C4-2B (cell line): ENCODE data around the gene RPTOR.

Experiments used
- CTCF ChIP-seq: fragments of 450-650 bp; conservative IDR thresholded peaks from 2 replicates; pipeline ENCODE4 v1.5.1; 2017; ENCODE audit warnings: mild to moderate bottlenecking
- ZFX ChIP-seq: fragments of 450-650 bp; IDR thresholded peaks from 2 replicates; pipeline ENCODE4 v1.6.1; 2017

- TF ChIP-seq CTCF, result no peak
- no peak for TF ChIP-seq ZFX
Measured at GRCh38 chr17:80598813-80599545, 54.3 kb downstream of the RPTOR start.
